Sigmoid colon (tissue), 4 donors: Measurements from ENCODE around the gene TTLL12.

Source experiments
- CTCF ChIP-seq, 4 experiments: fragments of 450-650 bp in 3 of 4; fragments of 200-600 bp in 1 of 4; IDR thresholded peaks; one replicate each; pipeline ENCODE4 v1.5.1; 2016 to 2019; ENCODE audit warnings: antibody characterized with exemption in 4 of 4, mild to moderate bottlenecking in 3 of 4, moderate library complexity in 2 of 4
- EP300 ChIP-seq, 4 donors: sonication (generic); formaldehyde crosslinking; IDR thresholded peaks; one replicate each; pipeline ENCODE4 v1.6.1; 2017; ENCODE audit warnings: antibody characterized with exemption in 4 of 4
- POLR2AphosphoS5 ChIP-seq, 4 donors: sonication (generic); formaldehyde crosslinking; IDR thresholded peaks; one replicate each; pipeline ENCODE4 v1.6.1; 2017; ENCODE audit warnings: antibody characterized with exemption in 4 of 4

- no peak for TF ChIP-seq CTCF (IDR thresholded peaks at IDR 0.05)
- no peak for TF ChIP-seq POLR2AphosphoS5 (IDR thresholded peaks at IDR 0.05)
- no peak for TF ChIP-seq EP300 (IDR thresholded peaks at IDR 0.05)
These were observed 39.1 kb downstream of the TTLL12 start for GRCh38 chr22:43147821-43148220.
